ENCODE results near the gene KL. TPM values are rescaled to one million over a fixed set of nuclear protein-coding genes. Genes with fewer than 3 reads are reported as not detected.

KL gene
- total RNA-seq, 1 experiment from 2014 or later, result not detected

- ChIA-PET RAD21 (ENCODE audit: low non-redundant PET in 1 of 2, low total read pairs in 2 of 2, uncharacterized antibody in 2 of 2, unreplicated experiment in 2 of 2) (no interaction called here), POLR2A (no interaction called here), CTCF (no interaction called here)
- Histone ChIP-seq H3K27me3 (ENCODE audit: insufficient read depth, low read length) (peaks cover 3% of the 10 kb centered on the region; the same call in 1 of the 2 replicates), H3K27ac (ENCODE audit: low read depth, low read length) (no peak overlapping the region), H2AFZ (ENCODE audit: low read depth, low read length, poor library complexity, severe bottlenecking) (no peak overlapping the region), H3K4me2 (ENCODE audit: low read length) (no peak overlapping the region), H3K9ac (ENCODE audit: low read length) (no peak overlapping the region), H3K79me2 (ENCODE audit: insufficient read depth, low read length) (no peaks in the 10 kb centered on the region), H3K4me1 (ENCODE audit: control insufficient read depth in 1 of 2, insufficient read depth in 2 of 2, low read length in 2 of 2) (no peaks in the 10 kb centered on the region), H3K9me2 (ENCODE audit: insufficient read depth) (no peaks in the 10 kb centered on the region), H3K36me3 (ENCODE audit: control insufficient read depth in 1 of 2, insufficient read depth in 2 of 2, low read length in 2 of 2) (no peaks in the 10 kb centered on the region), H4K20me1 (ENCODE audit: insufficient read depth) (no peaks in the 10 kb centered on the region), H3K4me3 (replicated peaks in 1 of 2; ENCODE audit: low read depth in 1 of 2, low read length in 2 of 2) (no peak overlapping the region), H3K9me3 (ENCODE audit: control insufficient read depth in 1 of 2, insufficient read depth in 1 of 2, low read depth in 1 of 2, low read length in 2 of 2) (no peaks in the 10 kb centered on the region)
- intact Hi-C loops (cut with micrococcal nuclease), result no loop called here
- TF ChIP-seq FOSL1 (IDR thresholded peaks at IDR 0.05; ENCODE audit: low read depth) (no peak), SP1 (IDR thresholded peaks at IDR 0.05; ENCODE audit: low read depth) (no peak), EZH2phosphoT487 (IDR thresholded peaks at IDR 0.05; ENCODE audit: borderline replicate concordance) (no peak)
- BruUV-seq (replicated peaks), result no TSS peak
- DNase-seq (ENCODE audit: low read depth, low spot score) (no peak), ATAC-seq (no peak)
Observed at GRCh38 chr13:32968316-32968715, 47.9 kb upstream of the KL start.

GRCh38 chr13:32968793-32969192, 47.4 kb upstream of the KL start:
- ChIA-PET CTCF (no interaction called here), RAD21 (ENCODE audit: low non-redundant PET in 1 of 2, low total read pairs in 2 of 2, uncharacterized antibody in 2 of 2, unreplicated experiment in 2 of 2) (no interaction called here), POLR2A (no interaction called here)
- intact Hi-C loops (cut with micrococcal nuclease), result no loop called here
- H3K79me2 ChIP-seq (ENCODE audit: insufficient read depth, low read length), result no peaks in the 10 kb centered on the region
- no peaks in the 10 kb centered on the region for H3K9me2 ChIP-seq (ENCODE audit: insufficient read depth)
- H4K20me1 ChIP-seq (ENCODE audit: insufficient read depth), result no peaks in the 10 kb centered on the region
- no peaks in the 10 kb centered on the region for H3K4me1 ChIP-seq (ENCODE audit: control insufficient read depth in 1 of 2, insufficient read depth in 2 of 2, low read length in 2 of 2)
- DNase-seq (ENCODE audit: low read depth, low spot score) (no peak), ATAC-seq (no peak)
- H3K4me3 ChIP-seq (replicated peaks in 1 of 2; ENCODE audit: low read depth in 1 of 2, low read length in 2 of 2), result no peak overlapping the region
- no peak overlapping the region for H3K27ac ChIP-seq (ENCODE audit: low read depth, low read length)
- H3K9me3 ChIP-seq (ENCODE audit: control insufficient read depth in 1 of 2, insufficient read depth in 1 of 2, low read depth in 1 of 2, low read length in 2 of 2), result no peaks in the 10 kb centered on the region
- no TSS peak for BruUV-seq (replicated peaks)
- no peaks in the 10 kb centered on the region for H3K36me3 ChIP-seq (ENCODE audit: control insufficient read depth in 1 of 2, insufficient read depth in 2 of 2, low read length in 2 of 2)
- no peak overlapping the region for H3K4me2 ChIP-seq (ENCODE audit: low read length)
- no peak for TF ChIP-seq ELF1 (IDR thresholded peaks at IDR 0.05; ENCODE audit: borderline replicate concordance, low read depth)
- no peak for TF ChIP-seq CBX3 (IDR thresholded peaks at IDR 0.05; ENCODE audit: low read depth)
- TF ChIP-seq YY1 (IDR thresholded peaks at IDR 0.05; ENCODE audit: extremely low read depth, insufficient replicate concordance, low read depth, low read length), result no peak
- no peak for TF ChIP-seq SRF (IDR thresholded peaks at IDR 0.05; ENCODE audit: low read depth)
- no peak for TF ChIP-seq POLR2AphosphoS5 (IDR thresholded peaks at IDR 0.05; ENCODE audit: low read depth, low read length)
- no peak for TF ChIP-seq TCF7L2 (IDR thresholded peaks at IDR 0.05; ENCODE audit: borderline replicate concordance, extremely low read depth, insufficient read depth, insufficient read length)
- no peak for TF ChIP-seq CTCF (IDR thresholded peaks at IDR 0.05 in 2 of 3, conservative IDR thresholded peaks at IDR 0.05 in 1 of 3; ENCODE audit: borderline replicate concordance in 1 of 3, insufficient read depth in 1 of 3, low read depth in 2 of 3, low read length in 2 of 3)
- TF ChIP-seq EZH2phosphoT487 (IDR thresholded peaks at IDR 0.05; ENCODE audit: borderline replicate concordance), result no peak
- TF ChIP-seq REST (IDR thresholded peaks at IDR 0.05; ENCODE audit: low read depth), result no peak
- H3K9ac ChIP-seq (ENCODE audit: low read length), result no peak overlapping the region
- no peak overlapping the region for H2AFZ ChIP-seq (ENCODE audit: low read depth, low read length, poor library complexity, severe bottlenecking)
- peaks cover 3% of the 10 kb centered on the region; the same call in 1 of the 2 replicates for H3K27me3 ChIP-seq (ENCODE audit: insufficient read depth, low read length)

Data from HCT116 (cell line).